Fibroblast of lung (primary cell): ENCODE data around the gene SELPLG. TPM values are rescaled to one million over a fixed set of nuclear protein-coding genes. Genes with fewer than 3 reads are reported as not detected.

Source experiments
- DNase-seq, 2 donors: peaks; one replicate each; pipeline versions ENCODE4 v3.0.0 to v3.0.0-alpha.2; 2010; ENCODE audit warnings: low read depth in 2 of 2
- H2AFZ ChIP-seq: 2 replicates; pipeline ENCODE4 v1.5.1; 2012; ENCODE audit warnings: low read length, control low read depth, inconsistent platforms
- H3K27ac ChIP-seq: 2 replicates; pipeline ENCODE4 v1.5.1; 2011; ENCODE audit warnings: low read length, control low read depth; ENCODE audit not compliant: insufficient read depth
- H3K27me3 ChIP-seq: 2 replicates; pipeline ENCODE4 v1.5.1; 2011; ENCODE audit warnings: mild to moderate bottlenecking, low read length; ENCODE audit not compliant: control insufficient read depth, insufficient read depth
- H3K36me3 ChIP-seq: 2 replicates; pipeline ENCODE4 v1.5.1; 2011; ENCODE audit warnings: low read length; ENCODE audit not compliant: control insufficient read depth, insufficient read depth
- H3K4me1 ChIP-seq: 2 replicates; pipeline ENCODE4 v1.5.1; 2011; ENCODE audit warnings: low read length; ENCODE audit not compliant: control insufficient read depth, insufficient read depth; ENCODE audit errors: extremely low read depth
- H3K4me2 ChIP-seq: 2 replicates; pipeline ENCODE4 v1.5.1; 2011; ENCODE audit warnings: low read length, control low read depth; ENCODE audit not compliant: insufficient read depth; ENCODE audit errors: extremely low read depth
- H3K4me3 ChIP-seq, 4 experiments: fragments of 200-600 bp in 1 of 4; sonication (generic) in 1 of 4; replicated peaks in 1 of 4; 2 replicates each; pipeline ENCODE4 v1.5.1; 2011 to 2016; ENCODE audit warnings: low read length in 4 of 4, low read depth in 3 of 4, mild to moderate bottlenecking in 3 of 4, control low read depth in 2 of 4, inconsistent platforms in 1 of 4, mixed read lengths in 1 of 4; ENCODE audit not compliant: insufficient read depth in 1 of 4; ENCODE audit errors: control extremely low read depth in 1 of 4
- H3K79me2 ChIP-seq: 2 replicates; pipeline ENCODE4 v1.5.1; 2012; ENCODE audit warnings: mild to moderate bottlenecking, low read length, inconsistent platforms; ENCODE audit not compliant: control insufficient read depth, insufficient read depth
- H3K9ac ChIP-seq: 2 replicates; pipeline ENCODE4 v1.5.1; 2011; ENCODE audit warnings: mild to moderate bottlenecking, low read length, control low read depth; ENCODE audit not compliant: insufficient read depth
- H3K9me3 ChIP-seq: 2 replicates; pipeline ENCODE4 v1.5.1; 2012; ENCODE audit warnings: low read depth, low read length; ENCODE audit not compliant: control insufficient read depth, insufficient read depth
- H4K20me1 ChIP-seq: 2 replicates; pipeline ENCODE4 v1.5.1; 2011; ENCODE audit warnings: low read length; ENCODE audit not compliant: control insufficient read depth, insufficient read depth; ENCODE audit errors: extremely low read depth
- EZH2 ChIP-seq: IDR thresholded peaks from 2 replicates; pipeline ENCODE4 v1.5.1; 2012; ENCODE audit warnings: low read length, control low read depth, mild to moderate bottlenecking; ENCODE audit errors: missing control alignments
- polyA plus RNA-seq, 2 donors: library from polyadenylated mRNA; depleted of rRNA in 1 of 2; stranded (reverse) in 1 of 2; unstranded in 1 of 2; fragments of >200 nt; gene quantifications; 2 replicates each; pipeline ENCODE4 v1.2.1, GENCODE V29; 2011 to 2012; ENCODE audit warnings: missing spikeins in 1 of 2
- total RNA-seq: library from RNA; depleted of rRNA; stranded (reverse); fragments of >200 nt; gene quantifications from 2 replicates; pipeline ENCODE4 v1.2.1, GENCODE V29; 2014
- TF ChIP-seq, protein P1 (sequence below), 2 donors: IDR thresholded peaks in 1 of 2; conservative IDR thresholded peaks in 1 of 2; 1 replicate in 1 of 2; 2 replicates in 1 of 2; pipeline ENCODE4 v1.5.1; 2011 to 2012; ENCODE audit warnings: low read length in 2 of 2, control low read depth in 1 of 2, inconsistent platforms in 1 of 2, low read depth in 1 of 2, mild to moderate bottlenecking in 1 of 2

Gene SELPLG
- total and polyA plus RNA-seq, 2 donors (not counting 1 experiment from before 2014, with no cell fraction given): 1.5 to 3.0 TPM

DNA sequence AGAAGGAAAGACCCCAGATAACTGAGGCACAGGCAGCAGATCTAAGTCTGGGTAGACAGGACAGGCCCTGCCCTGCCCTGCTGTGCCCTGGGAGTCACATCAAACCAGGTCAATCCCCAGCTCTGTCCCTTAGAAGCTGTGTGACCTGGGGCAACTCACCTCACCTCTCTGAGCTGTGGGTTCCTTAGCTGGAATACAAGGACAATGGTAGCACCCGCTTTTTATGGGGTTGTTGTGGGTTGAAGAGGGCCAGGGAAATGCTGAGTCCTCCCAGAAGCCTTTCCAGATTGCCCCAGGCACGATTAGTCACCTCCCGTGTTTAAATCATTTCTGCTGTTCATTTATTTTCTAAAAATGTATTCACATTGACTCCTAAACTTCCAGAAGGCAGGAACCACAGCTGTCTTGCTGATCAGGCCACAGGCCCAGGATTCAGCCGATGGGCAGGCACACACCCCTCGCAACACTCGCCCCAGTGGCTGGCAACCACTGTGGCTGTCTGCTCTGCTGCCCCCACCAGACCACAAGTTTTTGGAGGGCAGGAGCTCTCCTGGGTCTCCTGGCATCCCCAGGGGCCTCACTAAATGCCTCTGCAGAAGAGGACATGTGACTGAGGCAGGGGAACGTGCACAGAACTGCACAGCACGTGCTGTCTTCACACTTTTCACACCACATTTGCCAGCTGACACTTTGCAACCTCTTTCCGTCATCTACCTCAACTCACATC, 3.0 kb downstream of the SELPLG start:
- TF ChIP-seq EZH2: no peak
- Histone ChIP-seq H3K9ac (no peak overlapping the region), H3K27me3 (no peaks in the 10 kb centered on the region), H3K79me2 (no peaks in the 10 kb centered on the region), H3K9me3 (no peaks in the 10 kb centered on the region), H4K20me1 (no peaks in the 10 kb centered on the region), H3K4me2 (peak overlapping the region; percentile 16), H3K4me3 (no peak overlapping the region), H3K36me3 (no peaks in the 10 kb centered on the region), H3K4me1 (peaks cover 30% of the 10 kb centered on the region), H3K27ac (peak overlapping the region; percentile 87), H2AFZ (no peak overlapping the region)
- DNase-seq: peak; percentile 54 to 68

DNA sequence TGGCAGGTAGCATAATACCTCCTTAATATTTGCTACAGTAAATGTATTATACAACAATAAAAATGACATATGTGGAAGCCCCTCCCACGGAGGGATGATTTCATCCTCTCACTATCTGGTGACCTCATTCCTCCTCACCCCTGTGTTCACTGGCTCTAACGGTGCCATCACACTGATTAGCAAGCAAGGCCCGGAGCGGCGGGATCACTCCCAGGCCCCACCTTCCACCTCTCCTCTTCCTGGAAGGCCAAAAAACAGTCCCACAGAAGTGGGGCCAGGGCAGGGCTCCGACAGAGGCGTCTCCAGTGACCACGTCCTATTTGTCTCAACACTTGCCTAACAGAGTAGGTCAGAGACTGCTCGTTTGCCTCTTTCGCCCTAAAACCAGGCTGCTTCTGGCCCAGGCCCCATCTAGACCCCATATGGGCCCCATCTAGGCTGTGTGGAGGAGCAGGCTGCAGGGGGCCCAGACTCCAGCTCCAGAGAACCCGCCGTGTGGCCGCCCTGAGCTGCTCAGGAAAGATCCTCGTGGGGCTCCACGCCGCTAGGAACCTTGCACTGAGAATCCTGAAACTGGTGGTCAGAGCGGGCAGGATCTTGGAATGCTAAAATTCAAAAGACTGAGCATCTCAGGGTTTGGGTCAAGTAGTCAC, 3.7 kb downstream of the SELPLG start:
- Histone ChIP-seq H3K4me1 (peaks cover 30% of the 10 kb centered on the region), H3K4me3 (no peak overlapping the region), H3K79me2 (no peaks in the 10 kb centered on the region), H3K4me2 (no peak overlapping the region), H3K27ac (peak overlapping the region; percentile 87), H3K36me3 (no peaks in the 10 kb centered on the region), H3K27me3 (no peaks in the 10 kb centered on the region), H3K9ac (peak overlapping the region; percentile 28), H4K20me1 (no peaks in the 10 kb centered on the region), H2AFZ (no peak overlapping the region), H3K9me3 (no peaks in the 10 kb centered on the region)
- DNase-seq: peak; percentile 81 to 90
- TF ChIP-seq, protein P1, sequence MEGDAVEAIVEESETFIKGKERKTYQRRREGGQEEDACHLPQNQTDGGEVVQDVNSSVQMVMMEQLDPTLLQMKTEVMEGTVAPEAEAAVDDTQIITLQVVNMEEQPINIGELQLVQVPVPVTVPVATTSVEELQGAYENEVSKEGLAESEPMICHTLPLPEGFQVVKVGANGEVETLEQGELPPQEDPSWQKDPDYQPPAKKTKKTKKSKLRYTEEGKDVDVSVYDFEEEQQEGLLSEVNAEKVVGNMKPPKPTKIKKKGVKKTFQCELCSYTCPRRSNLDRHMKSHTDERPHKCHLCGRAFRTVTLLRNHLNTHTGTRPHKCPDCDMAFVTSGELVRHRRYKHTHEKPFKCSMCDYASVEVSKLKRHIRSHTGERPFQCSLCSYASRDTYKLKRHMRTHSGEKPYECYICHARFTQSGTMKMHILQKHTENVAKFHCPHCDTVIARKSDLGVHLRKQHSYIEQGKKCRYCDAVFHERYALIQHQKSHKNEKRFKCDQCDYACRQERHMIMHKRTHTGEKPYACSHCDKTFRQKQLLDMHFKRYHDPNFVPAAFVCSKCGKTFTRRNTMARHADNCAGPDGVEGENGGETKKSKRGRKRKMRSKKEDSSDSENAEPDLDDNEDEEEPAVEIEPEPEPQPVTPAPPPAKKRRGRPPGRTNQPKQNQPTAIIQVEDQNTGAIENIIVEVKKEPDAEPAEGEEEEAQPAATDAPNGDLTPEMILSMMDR (conservative IDR thresholded peaks at IDR 0.05 in 1 of 2, IDR thresholded peaks at IDR 0.05 in 1 of 2; ENCODE audit: low read depth in 1 of 2, low read length in 2 of 2): no peak
- no peak for TF ChIP-seq EZH2

DNA sequence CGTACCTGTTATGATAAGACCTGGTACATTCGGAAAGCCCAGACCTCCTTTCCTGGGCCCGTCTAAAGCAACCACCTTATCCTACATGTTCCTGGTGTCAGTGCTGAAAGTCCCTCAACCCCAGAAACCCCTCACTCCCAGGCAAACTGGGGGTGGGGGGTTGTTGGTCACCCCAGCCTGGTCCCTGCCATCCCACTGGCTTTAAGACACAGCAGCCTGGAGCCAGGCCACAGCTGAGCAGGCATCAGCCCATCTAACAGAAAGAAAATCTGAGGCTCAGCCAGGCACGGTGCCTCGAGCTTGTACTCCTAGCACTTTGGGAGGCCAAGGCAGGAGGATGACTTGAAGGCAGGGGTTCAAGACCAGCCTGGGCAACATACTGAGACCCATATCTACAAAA, 4.5 kb downstream of the SELPLG start:
- H3K4me2 ChIP-seq: no peak overlapping the region
- no peak overlapping the region for H3K9ac ChIP-seq
- peak overlapping the region in 1 of 4 experiments; percentile 20 for H3K4me3 ChIP-seq
- H2AFZ ChIP-seq: no peak overlapping the region
- H3K79me2 ChIP-seq: no peaks in the 10 kb centered on the region
- no peaks in the 10 kb centered on the region for H3K36me3 ChIP-seq
- H3K4me1 ChIP-seq: peaks cover 30% of the 10 kb centered on the region
- H4K20me1 ChIP-seq: no peaks in the 10 kb centered on the region
- no peaks in the 10 kb centered on the region for H3K27me3 ChIP-seq
- H3K27ac ChIP-seq: peak overlapping the region; percentile 87
- no peak for TF ChIP-seq EZH2
- TF ChIP-seq, protein P1 (conservative IDR thresholded peaks at IDR 0.05 in 1 of 2, IDR thresholded peaks at IDR 0.05 in 1 of 2; ENCODE audit: low read depth in 1 of 2, low read length in 2 of 2): no peak
- no peaks in the 10 kb centered on the region for H3K9me3 ChIP-seq
- DNase-seq: no peak
